ENCODE data around the gene ADCY6. TPM values are rescaled to one million over a fixed set of nuclear protein-coding genes. Genes with fewer than 3 reads are reported as not detected.

The ADCY6 gene
- total and polyA plus RNA-seq, 4 donors, result 4.3 to 30.5 (median 10.5) TPM

- H3K27ac ChIP-seq (ENCODE audit: low read depth in 1 of 2, low read length in 2 of 2), result peak within 1 kb of the TSS; percentile 92 to 98
- H3K4me1 ChIP-seq (ENCODE audit: control insufficient read depth in 4 of 4, insufficient read depth in 4 of 4, low read length in 3 of 4), result peaks cover 6 to 25% (median 16%) of the 10 kb centered on the region in 4 donors
- DNase-seq (ENCODE audit: low spot score), result peak; percentile 94
- under 1% methylated on average over 61 of the region's 61 CpGs for WGBS
- H3K4me3 ChIP-seq (ENCODE audit: low read depth in 1 of 3, low read length in 3 of 3), result peak within 1 kb of the TSS; percentile 75 to 99 (median 93)
- TF ChIP-seq TAF1 (conservative IDR thresholded peaks at IDR 0.05) (peak; percentile 69), CTCF (IDR thresholded peaks at IDR 0.05; ENCODE audit: low read depth, low read length, missing input control) (peak; percentile 33), EGR1 (IDR thresholded peaks at IDR 0.05; ENCODE audit: low read depth in 2 of 2) (peak; percentile 99), YY1 (IDR thresholded peaks at IDR 0.05) (peak; percentile 94), ATF3 (IDR thresholded peaks at IDR 0.05) (peak; percentile 74), HNF4G (IDR thresholded peaks at IDR 0.05) (no peak), FOXA2 (IDR thresholded peaks at IDR 0.05) (no peak), REST (IDR thresholded peaks at IDR 0.05) (peak; percentile 91), SP1 (IDR thresholded peaks at IDR 0.05) (peak; percentile 95), NR2F2 (IDR thresholded peaks at IDR 0.05) (peak; percentile 96), HNF4A (conservative IDR thresholded peaks at IDR 0.05) (peak; percentile 54 to 67), MAX (IDR thresholded peaks at IDR 0.05) (peak; percentile 98), JUND (IDR thresholded peaks at IDR 0.05) (peak in 1 of 2 donors; percentile 58), FOXA1 (IDR thresholded peaks at IDR 0.05) (peak; percentile 88), RAD21 (IDR thresholded peaks at IDR 0.05) (peak in 1 of 2 donors; percentile 30), GABPA (IDR thresholded peaks at IDR 0.05 in 1 of 2, conservative IDR thresholded peaks at IDR 0.05 in 1 of 2) (peak; percentile 99 to 100), ZBTB33 (IDR thresholded peaks at IDR 0.05) (peak; percentile 100), RXRA (IDR thresholded peaks at IDR 0.05) (peak; percentile 87 to 90)
- H3K9ac ChIP-seq (ENCODE audit: low read depth in 1 of 2, low read length in 2 of 2), result peak within 1 kb of the TSS; percentile 95 to 97
- peaks cover 0 to 2% (median 0%) of the 10 kb centered on the region in 4 donors for H3K9me3 ChIP-seq (ENCODE audit: control insufficient read depth in 4 of 4, low read length in 3 of 4)
- no peaks in the 10 kb centered on the region for H3K27me3 ChIP-seq (ENCODE audit: control insufficient read depth in 4 of 4, insufficient read depth in 4 of 4, low read length in 3 of 4)
- peaks cover 6 to 12% (median 7%) of the 10 kb centered on the region in 4 donors for H3K36me3 ChIP-seq (ENCODE audit: control insufficient read depth in 4 of 4, insufficient read depth in 3 of 4, low read depth in 1 of 4, low read length in 3 of 4)
Observed at GRCh38 chr12:48716493-48717251, 72.2 kb downstream of the ADCY6 start, which contains the start of gene CCNT1. Gene CCNT1, minus strand, starts transcription at chr12:48716707. Its CDS starts 32 bp downstream, at chr12:48716675.

Small RNA genes within 50 kb of the gene (small RNA-seq; reads per million reads assigned to genes)
- gene MIR4701 (not detected), gene RF00019 (not detected)

Other genes starting within 250 kb of the ADCY6 start
- gene LALBA, start 219.0 kb downstream of the ADCY6 start, total RNA-seq, result not detected
- not detected for gene LALBA, start 219.0 kb downstream of the ADCY6 start, polyA plus RNA-seq
- 10 to 100 TPM; 21.7 to 23.0 TPM for gene KANSL2, start 106.9 kb downstream of the ADCY6 start, total RNA-seq
- gene KANSL2, start 106.9 kb downstream of the ADCY6 start, polyA plus RNA-seq, result 1 to 10 TPM; 7.0 to 7.9 TPM
- 10 to 100 TPM; 15.9 to 18.2 TPM for gene CCNT1, start 72.4 kb downstream of the ADCY6 start, total RNA-seq
- gene CCNT1, start 72.4 kb downstream of the ADCY6 start, polyA plus RNA-seq, result 1 to 10 TPM; 3.2 to 4.9 TPM
- gene CACNB3, start 29.4 kb upstream of the ADCY6 start, total RNA-seq, result 1 to 10 TPM; 1.4 to 1.9 TPM
- gene CACNB3, start 29.4 kb upstream of the ADCY6 start, polyA plus RNA-seq, result under 1 TPM; 0.92 to 0.93 TPM
- 10 to 100 TPM; 34.4 to 60.6 TPM for gene DDX23, start 63.1 kb upstream of the ADCY6 start, total RNA-seq
- gene DDX23, start 63.1 kb upstream of the ADCY6 start, polyA plus RNA-seq, result 10 to 100 TPM; 16.9 to 25.1 TPM
- 1 to 10 TPM; 7.7 to 8.5 TPM for gene RND1, start 76.8 kb upstream of the ADCY6 start, total RNA-seq
- 10 to 100 TPM in 1 of 2 donors, 1 to 10 TPM in 1; 8.5 to 16.5 TPM for gene RND1, start 76.8 kb upstream of the ADCY6 start, polyA plus RNA-seq
- 10 to 100 TPM; 28.6 to 37.3 TPM for gene FKBP11, start 136.4 kb upstream of the ADCY6 start, total RNA-seq
- gene FKBP11, start 136.4 kb upstream of the ADCY6 start, polyA plus RNA-seq, result 100 to 1,000 TPM in 1 of 2 donors, 10 to 100 TPM in 1; 92.5 to 162 TPM
- gene ARF3, start 168.4 kb upstream of the ADCY6 start, total RNA-seq, result 10 to 100 TPM; 17.1 to 21.6 TPM
- 10 to 100 TPM; 14.1 to 29.5 TPM for gene ARF3, start 168.4 kb upstream of the ADCY6 start, polyA plus RNA-seq
- under 1 TPM in 1 of 2 donors, not detected in 1; 0.08 TPM for gene WNT10B, start 182.6 kb upstream of the ADCY6 start, total RNA-seq
- gene WNT10B, start 182.6 kb upstream of the ADCY6 start, polyA plus RNA-seq, result under 1 TPM in 1 of 2 donors, not detected in 1; 0.05 TPM
- not detected for gene WNT1, start 189.2 kb upstream of the ADCY6 start, total RNA-seq
- gene WNT1, start 189.2 kb upstream of the ADCY6 start, polyA plus RNA-seq, result not detected
- under 1 TPM in 1 of 2 donors, not detected in 1; 0.09 TPM for gene DDN, start 210.3 kb upstream of the ADCY6 start, total RNA-seq
- gene DDN, start 210.3 kb upstream of the ADCY6 start, polyA plus RNA-seq, result not detected
- 10 to 100 TPM; 18.3 to 23.4 TPM for gene PRKAG1, start 229.7 kb upstream of the ADCY6 start, total RNA-seq
- 10 to 100 TPM; 15.5 to 31.5 TPM for gene PRKAG1, start 229.7 kb upstream of the ADCY6 start, polyA plus RNA-seq

Data from liver (tissue), 10 donors.